ENCODE measurements around the gene TGM2.
"Not testable (repeated sequence)": the region's sequence is repeated elsewhere in the genome, so short reads cannot be mapped to it uniquely, and the experiment has no call there.

The TGM2 gene

GRCh38 chr20:38113401-38114325 lies 51.4 kb downstream of the TGM2 start:
- DNase-seq, result peak; percentile 14

GRCh38 chr20:38112930-38113294 lies 52.2 kb downstream of the TGM2 start:
- DNase-seq, result no peak

DNA sequence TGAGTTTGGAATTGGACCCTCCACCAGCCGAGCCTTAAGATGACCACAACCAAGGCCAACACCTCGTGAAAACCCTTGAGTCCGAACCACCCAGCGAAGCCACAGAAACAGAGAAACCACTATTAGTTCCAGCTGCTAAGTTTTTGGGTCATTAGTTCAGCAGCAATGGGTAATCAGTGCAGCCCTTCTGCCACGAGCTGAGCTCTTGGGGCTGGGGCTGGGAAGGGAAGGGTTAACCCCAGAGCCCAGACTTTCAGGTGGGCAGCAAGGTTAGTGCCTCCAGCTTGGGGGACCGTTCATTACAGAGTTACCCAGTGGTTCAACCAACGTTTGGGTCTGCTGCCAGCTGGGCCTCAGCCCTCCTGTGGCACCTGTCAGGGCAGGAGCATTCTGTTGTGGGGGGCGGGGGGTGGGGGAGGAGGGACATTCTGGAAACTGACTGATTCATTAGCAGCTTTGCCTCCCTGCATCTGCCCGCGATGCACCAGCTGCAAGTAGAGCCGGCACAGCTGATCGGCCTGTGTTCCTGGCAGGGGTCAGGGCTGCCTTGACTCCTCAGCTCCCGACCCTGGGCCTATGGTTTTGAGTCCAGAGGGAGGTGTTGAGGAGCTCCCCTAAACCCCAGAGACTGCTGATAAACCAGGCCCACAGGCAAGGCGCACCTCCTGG lies 52.7 kb downstream of the TGM2 start:
- DNase-seq, result no peak

DNA sequence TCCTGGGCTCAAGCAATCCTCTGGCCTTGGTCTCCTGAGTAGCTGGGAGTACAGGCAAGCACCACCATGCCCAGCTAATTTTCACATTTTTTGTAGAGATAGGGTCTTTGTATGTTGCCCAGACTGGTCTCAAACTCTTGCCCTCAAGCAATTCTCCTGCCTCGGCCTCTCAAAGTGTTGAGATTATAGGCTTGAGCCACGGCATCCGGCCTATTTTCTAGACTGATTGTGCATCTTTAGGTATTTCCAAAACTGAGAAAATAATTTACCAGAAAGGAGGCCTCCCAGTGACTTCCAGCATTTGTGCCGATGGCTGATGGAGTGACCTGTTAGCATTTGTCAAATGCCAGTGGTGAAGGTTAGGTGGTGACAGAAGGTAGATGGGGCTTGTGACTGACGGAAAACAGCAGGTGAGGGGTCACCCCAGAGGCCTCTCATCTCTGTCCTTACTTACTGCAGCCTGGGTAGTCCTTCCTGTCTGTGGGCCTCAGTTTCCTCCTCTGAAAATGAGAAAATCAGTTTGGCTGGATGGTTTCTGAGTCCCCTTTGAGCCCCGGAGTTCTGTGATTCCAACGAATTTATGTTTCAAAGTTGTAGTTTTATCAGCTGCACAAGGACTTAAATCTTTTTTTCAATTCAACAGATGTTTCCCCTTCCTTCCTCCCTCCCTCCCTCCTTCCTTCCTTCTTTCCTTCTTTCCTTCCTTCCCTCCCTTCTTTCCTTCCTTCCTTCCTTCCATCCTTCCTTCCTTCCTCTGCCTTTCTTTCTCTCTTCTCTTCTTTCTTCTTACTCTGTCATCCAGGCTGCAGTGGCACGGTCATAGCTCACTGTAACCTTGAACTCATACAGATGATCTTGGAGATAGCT lies 53.5 kb downstream of the TGM2 start:
- DNase-seq, result no peak

DNA sequence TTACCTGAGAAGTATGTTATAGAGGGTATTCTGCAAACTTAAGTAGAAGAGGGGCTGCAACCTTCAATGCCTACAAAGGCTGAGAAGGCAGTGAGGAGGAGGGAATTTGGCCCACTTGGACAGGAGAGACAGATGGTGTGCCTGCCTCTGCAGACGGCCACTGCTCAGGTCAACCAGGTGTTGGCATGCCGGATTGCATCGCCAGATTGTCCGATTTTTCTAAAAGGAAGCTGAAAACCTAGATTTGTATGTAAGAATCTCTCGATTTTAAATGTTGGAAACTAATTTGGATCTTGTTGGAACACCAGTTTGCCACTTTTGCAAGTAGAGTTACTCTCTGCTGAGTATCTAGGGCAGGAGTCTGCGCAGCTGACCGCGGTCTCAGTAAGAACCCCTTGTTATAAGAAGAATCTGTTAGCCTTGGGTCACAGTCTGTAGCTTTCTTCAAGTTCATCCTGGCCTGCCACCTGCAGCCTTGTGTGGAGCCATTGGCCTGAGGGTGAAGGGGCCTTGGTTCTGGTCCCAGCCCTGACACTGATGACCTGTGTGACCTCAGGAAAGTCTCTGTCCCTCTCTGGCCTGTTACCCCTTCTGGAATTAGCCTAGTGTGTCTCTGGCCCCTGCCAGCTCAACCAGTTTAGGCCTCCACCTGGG lies 54.4 kb downstream of the TGM2 start:
- DNase-seq, result no peak

GRCh38 chr20:38109591-38110524 lies 55.2 kb downstream of the TGM2 start:
- peak; percentile 100 for DNase-seq

- peak; percentile 94 for DNase-seq
Measured at GRCh38 chr20:38108986-38109541, 56.0 kb downstream of the TGM2 start.

GRCh38 chr20:38108438-38108985 lies 56.6 kb downstream of the TGM2 start:
- peak; percentile 83 for DNase-seq

DNA sequence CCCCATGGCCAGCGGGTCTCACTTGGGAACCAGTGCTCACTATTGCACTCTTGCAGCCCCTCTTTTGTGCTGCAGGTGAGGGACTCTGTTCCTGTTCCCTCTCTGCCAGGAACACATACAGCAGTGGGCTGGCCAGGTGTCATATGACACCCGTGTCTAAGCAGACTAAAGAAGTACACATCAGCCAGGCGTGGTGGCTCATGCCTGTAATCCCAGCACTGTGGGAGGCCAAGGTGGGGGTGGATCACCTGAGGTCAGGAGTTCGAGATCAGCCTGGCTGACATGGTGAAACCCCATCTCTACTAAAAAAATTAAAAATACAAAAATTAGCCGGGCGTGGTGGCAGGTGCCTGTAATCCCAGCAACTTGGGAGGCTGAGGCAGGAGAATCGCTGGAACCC lies 57.2 kb downstream of the TGM2 start:
- DNase-seq, result not testable (repeated sequence)

GRCh38 chr20:38107386-38107785 lies 57.7 kb downstream of the TGM2 start:
- not testable (repeated sequence) for DNase-seq

- DNase-seq, result no peak
Measured at GRCh38 chr20:38106461-38106860, 58.6 kb downstream of the TGM2 start.

GRCh38 chr20:38104285-38104684 lies 60.8 kb downstream of the TGM2 start:
- peak; percentile 36 for DNase-seq

DNA sequence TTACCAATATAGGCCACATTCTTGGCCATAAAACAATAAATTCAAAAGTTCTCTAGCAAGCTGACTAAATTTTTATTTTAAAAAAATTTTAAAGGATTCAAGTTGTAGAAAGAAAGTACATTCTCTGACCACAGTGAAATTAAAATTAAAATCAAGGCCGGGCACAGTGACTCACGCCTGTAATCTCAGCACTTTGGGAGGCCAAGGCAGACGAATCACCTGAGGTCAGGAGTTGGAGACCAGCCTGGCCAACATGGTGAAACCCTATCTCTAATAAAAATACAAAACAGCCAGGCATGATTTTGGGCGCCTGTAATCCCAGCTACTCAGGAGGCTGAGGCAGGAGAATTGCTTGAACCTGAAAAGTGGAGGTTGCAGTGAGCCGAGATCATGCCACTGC lies 62.9 kb downstream of the TGM2 start:
- not testable (repeated sequence) for DNase-seq

DNA sequence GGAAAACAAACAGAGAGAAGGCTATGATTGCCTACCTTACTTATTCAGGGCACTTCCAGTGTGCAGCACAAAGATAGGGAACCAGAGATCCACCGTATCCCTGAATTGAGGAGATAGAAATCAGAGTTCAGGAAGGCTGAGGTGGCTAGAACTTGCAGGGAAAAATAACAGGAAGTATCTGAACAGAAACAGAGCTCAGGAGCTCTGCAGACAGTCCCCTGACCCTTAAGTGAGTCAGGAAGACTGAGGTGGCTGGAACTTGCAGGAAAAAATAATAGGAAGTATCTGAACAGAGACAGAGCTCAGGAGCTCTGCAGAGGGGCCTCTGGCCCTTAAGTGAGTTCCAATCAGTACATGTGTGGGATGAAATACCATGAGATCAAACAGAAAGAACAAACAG lies 66.1 kb downstream of the TGM2 start:
- DNase-seq, result no peak

- DNase-seq, result no peak
Measured at GRCh38 chr20:38095017-38095686, 69.9 kb downstream of the TGM2 start.

DNA sequence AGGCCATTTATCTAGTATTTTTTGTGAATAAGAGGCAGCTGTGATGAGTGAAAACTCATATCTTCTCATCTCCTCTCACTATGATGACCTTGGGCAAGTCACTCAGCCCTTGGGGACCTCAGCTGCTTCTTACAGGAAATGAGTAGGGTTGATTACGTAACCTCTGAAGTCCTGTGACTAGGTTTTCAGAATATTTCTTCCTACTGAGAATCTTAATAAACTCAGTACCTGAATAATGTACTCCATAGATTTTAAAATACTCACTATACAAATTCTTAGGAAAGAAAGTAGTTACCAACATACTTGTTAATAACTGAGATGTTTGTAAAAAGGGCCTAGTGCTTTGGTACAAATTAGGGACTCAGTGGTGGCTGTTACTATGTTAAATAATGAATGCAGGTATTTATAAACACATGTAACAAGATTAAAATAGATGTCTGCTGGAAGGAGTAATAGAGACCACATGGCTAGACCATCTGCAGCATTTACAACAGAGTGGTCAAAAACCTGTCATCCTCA lies 70.6 kb downstream of the TGM2 start:
- peak; percentile 62 for DNase-seq

- DNase-seq, result no peak
Measured at GRCh38 chr20:38093641-38094077, 71.4 kb downstream of the TGM2 start.

DNA sequence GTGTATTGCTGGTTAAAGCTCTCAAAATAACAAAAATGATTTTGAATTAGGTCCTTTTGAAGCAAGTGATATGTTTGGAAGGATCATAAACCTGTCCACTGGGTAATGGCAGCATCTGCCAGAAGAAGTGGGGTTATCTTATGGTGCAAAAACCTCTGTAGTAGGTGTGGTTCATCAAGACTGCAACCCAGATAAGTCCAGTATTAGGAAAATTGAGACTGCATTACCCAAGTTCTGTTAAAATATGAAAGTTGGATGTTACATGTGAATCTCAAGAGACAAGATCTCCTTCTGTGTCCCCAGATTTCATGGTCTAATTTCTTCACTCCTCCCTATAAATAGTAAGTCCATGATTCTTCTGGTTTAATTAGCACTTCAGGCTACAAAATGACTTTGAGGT lies 72.2 kb downstream of the TGM2 start:
- DNase-seq, result no peak

GRCh38 chr20:38092260-38092857 lies 72.7 kb downstream of the TGM2 start:
- DNase-seq, result no peak

Data from fibroblast of skin of abdomen (primary cell).